A673 (cell line): ENCODE data around the gene KCNQ1. TPM values are rescaled to one million over a fixed set of nuclear protein-coding genes. Genes with fewer than 3 reads are reported as not detected.

Experiments used
- BruUV-seq: library from RNA; stranded (reverse); fragments of 400-500 nt; replicated peaks from 2 replicates; lab custom pipeline; 2021; lab: Mats Ljungman, UMichigan
- CTCF ChIA-PET: fragments of 300-600 bp; sonication (Branson Sonifier 250); formaldehyde crosslinking; loops from one replicate; lab custom pipeline; 2022; ENCODE audit warnings: antibody characterized with exemption; lab: Charles Lee
- POLR2A ChIA-PET: fragments of 300-600 bp; sonication (Branson Sonifier 250); formaldehyde crosslinking; loops from one replicate; lab custom pipeline; 2022; ENCODE audit warnings: antibody characterized with exemption; ENCODE audit not compliant: low non-redundant PET; lab: Charles Lee
- DNase-seq: peaks from one replicate; pipeline ENCODE4 v3.0.0-alpha.2; 2015; ENCODE audit warnings: low spot score
- H3K27ac ChIP-seq: fragments of 200-600 bp; sonication (generic); 2 replicates; pipeline ENCODE4 v1.5.1; 2016; ENCODE audit warnings: mixed run types, low read depth, mild to moderate bottlenecking, mixed read lengths, antibody characterized with exemption, low read length; ENCODE audit not compliant: poor library complexity, severe bottlenecking
- H3K27me3 ChIP-seq: fragments of 200-600 bp; sonication (generic); replicated peaks from 2 replicates; pipeline ENCODE4 v1.6.1; 2017; ENCODE audit warnings: mixed run types, low read depth, mild to moderate bottlenecking, mixed read lengths, antibody characterized with exemption, low read length; ENCODE audit not compliant: insufficient read depth, poor library complexity
- H3K36me3 ChIP-seq: fragments of 200-600 bp; sonication (generic); 2 replicates; pipeline ENCODE4 v1.6.1; 2016; ENCODE audit warnings: mixed run types, mild to moderate bottlenecking, mixed read lengths, antibody characterized with exemption, low read length; ENCODE audit not compliant: insufficient read depth, poor library complexity, severe bottlenecking
- H3K4me1 ChIP-seq: fragments of 200-600 bp; sonication (generic); 2 replicates; pipeline ENCODE4 v1.6.1; 2017; ENCODE audit warnings: mixed run types, mild to moderate bottlenecking, mixed read lengths, antibody characterized with exemption, low read length; ENCODE audit not compliant: insufficient read depth, poor library complexity, severe bottlenecking
- H3K4me3 ChIP-seq: fragments of 200-600 bp; sonication (generic); 2 replicates; pipeline ENCODE4 v1.5.1; 2016; ENCODE audit warnings: low read depth, mixed run types, mild to moderate bottlenecking, mixed read lengths, low read length; ENCODE audit not compliant: poor library complexity, severe bottlenecking
- H3K9me3 ChIP-seq: fragments of 200-600 bp; sonication (generic); 2 replicates; pipeline ENCODE4 v1.6.1; 2016; ENCODE audit warnings: mixed run types, low read depth, mild to moderate bottlenecking, mixed read lengths, antibody characterized with exemption, low read length; ENCODE audit not compliant: poor library complexity, severe bottlenecking
- CTCF ChIP-seq: fragments of 300-800, 200-600 bp; sonication (generic); conservative IDR thresholded peaks from 2 replicates; pipeline ENCODE4 v1.5.1; 2017; ENCODE audit warnings: low read depth, mild to moderate bottlenecking, antibody characterized with exemption, low read length, moderate library complexity, mixed read lengths
- EZH2 ChIP-seq: fragments of 200-600 bp; sonication (generic); IDR thresholded peaks from 2 replicates; pipeline ENCODE4 v1.6.1; 2017; ENCODE audit warnings: borderline replicate concordance, low read depth, mild to moderate bottlenecking, mixed read lengths, antibody characterized with exemption, low read length; ENCODE audit not compliant: poor library complexity, severe bottlenecking
- intact Hi-C: fragments of 100-400 bp; cut with micrococcal nuclease; formaldehyde crosslinking; loops from one replicate; pipeline ENCODE4 v1.10.0; 2022; ENCODE audit not compliant: unreplicated experiment
- total RNA-seq: library from RNA; stranded (reverse); gene quantifications from 2 replicates; pipeline ENCODE4 v1.2.3, GENCODE V29; 2021

KCNQ1 gene
- total RNA-seq, 1 experiment from 2014 or later: not detected

DNA sequence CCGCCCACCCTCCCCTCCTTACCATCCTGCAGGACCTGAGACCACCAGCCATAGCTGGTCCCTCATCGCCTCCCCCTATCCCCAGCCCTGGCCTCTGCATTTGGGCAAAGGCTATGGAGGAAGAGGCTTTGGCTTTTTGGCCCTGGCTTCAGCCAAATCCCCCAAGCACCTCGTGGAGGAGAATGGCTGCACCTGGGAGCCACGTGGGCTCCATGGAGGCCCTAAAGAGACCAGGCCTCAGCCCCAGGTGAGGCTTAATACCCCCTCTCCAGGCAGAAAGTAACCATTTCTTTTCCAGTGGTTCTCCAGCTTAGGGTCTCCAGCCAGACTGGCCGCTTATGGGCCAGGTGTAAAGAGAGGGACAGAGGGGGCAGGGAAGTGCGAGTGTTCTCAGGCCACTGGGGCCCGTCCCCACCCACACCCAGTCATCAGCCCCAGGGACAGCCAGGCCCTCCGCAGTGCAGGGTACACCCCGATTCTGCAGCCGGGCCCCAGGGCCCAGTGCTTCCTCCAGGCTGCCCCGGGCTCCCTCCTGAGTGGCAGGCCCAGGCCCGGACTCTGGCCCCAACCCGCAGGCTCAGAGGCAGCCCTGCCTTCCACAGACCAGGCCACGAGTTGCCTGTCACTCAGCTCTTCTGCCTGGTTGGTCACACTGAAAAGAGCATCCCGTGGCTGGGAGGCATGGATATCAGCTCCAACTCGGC lies 414.3 kb downstream of the KCNQ1 start:
- Histone ChIP-seq H3K9me3 (no peaks in the 10 kb centered on the region), H3K36me3 (no peaks in the 10 kb centered on the region), H3K4me1 (no peaks in the 10 kb centered on the region), H3K4me3 (no peak overlapping the region), H3K27ac (no peak overlapping the region), H3K27me3 (peaks cover 35% of the 10 kb centered on the region)
- intact Hi-C loops: no loop called here
- TF ChIP-seq CTCF (no peak), EZH2 (no peak)
- no TSS peak for BruUV-seq
- ChIA-PET CTCF (no interaction called here), POLR2A (no interaction called here)
- DNase-seq: no peak

DNA sequence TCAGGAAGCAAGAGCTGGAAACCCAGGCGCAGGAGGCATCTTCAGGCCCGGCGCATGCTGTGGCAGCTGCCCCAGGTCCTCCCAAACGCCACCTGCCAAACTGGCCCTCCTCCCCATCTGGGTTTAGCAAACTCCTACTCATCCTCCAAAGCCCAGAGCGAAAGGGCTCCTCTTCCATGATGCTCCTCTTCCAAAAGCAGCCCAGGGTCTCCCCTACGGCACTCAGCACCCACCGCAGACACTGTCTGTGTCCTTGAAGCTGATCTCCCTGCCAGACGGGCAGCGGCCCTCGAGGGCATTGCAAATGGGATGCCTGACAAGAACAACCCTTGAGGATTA lies 414.9 kb downstream of the KCNQ1 start:
- no peaks in the 10 kb centered on the region for H3K4me1 ChIP-seq
- H3K27ac ChIP-seq: no peak overlapping the region
- no peak overlapping the region for H3K4me3 ChIP-seq
- no TSS peak for BruUV-seq
- ChIA-PET POLR2A (no interaction called here), CTCF (no interaction called here)
- TF ChIP-seq CTCF (no peak), EZH2 (no peak)
- no peak for DNase-seq
- intact Hi-C loops: no loop called here
- no peaks in the 10 kb centered on the region for H3K9me3 ChIP-seq
- no peaks in the 10 kb centered on the region for H3K36me3 ChIP-seq
- peaks cover 37% of the 10 kb centered on the region for H3K27me3 ChIP-seq

DNA sequence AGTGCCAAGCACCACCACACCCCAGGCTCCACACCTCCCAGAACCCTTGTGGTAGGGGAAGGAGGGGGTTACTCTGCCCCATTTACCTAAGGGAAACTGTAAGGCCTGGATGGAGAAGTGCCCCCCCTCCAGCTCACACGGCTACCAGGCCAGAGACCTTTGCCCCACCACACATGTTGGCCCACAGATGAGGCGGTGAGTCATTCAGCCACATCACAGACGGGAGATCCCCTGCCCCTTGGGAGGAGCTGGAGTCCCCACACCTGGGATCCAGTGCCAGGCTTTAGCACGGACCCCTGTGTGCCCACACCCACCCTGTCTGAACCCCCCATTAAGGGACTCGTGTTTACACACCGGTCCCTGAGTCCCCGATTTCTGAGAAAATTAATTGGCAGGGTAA lies 415.8 kb downstream of the KCNQ1 start:
- intact Hi-C loops: no loop called here
- H3K27me3 ChIP-seq: peaks cover 37% of the 10 kb centered on the region
- no peak for DNase-seq
- CTCF ChIA-PET: no interaction called here
- POLR2A ChIA-PET: no interaction called here
- no peaks in the 10 kb centered on the region for H3K36me3 ChIP-seq
- no peak overlapping the region for H3K27ac ChIP-seq
- TF ChIP-seq CTCF (no peak), EZH2 (no peak)
- BruUV-seq: no TSS peak
- H3K4me1 ChIP-seq: no peaks in the 10 kb centered on the region
- no peaks in the 10 kb centered on the region for H3K9me3 ChIP-seq
- no peak overlapping the region for H3K4me3 ChIP-seq
